ENCODE results near the gene FAM174C. TPM values are rescaled to one million over a fixed set of nuclear protein-coding genes. Genes with fewer than 3 reads are reported as not detected.

FAM174C gene
- total and polyA plus RNA-seq, 10 of the 15 experiments (the other 5 are each of a cell fraction or from before 2014, with no cell fraction given), result 0.89 to 94.6 (median 43.6) TPM

GRCh38 chr19:1265615-1266128, 9.7 kb upstream of the FAM174C start:
- H4K20me1 ChIP-seq (ENCODE audit: control insufficient read depth, insufficient read depth), result no peaks in the 10 kb centered on the region; the same call in 1 of the 2 replicates
- H3K27ac ChIP-seq (ENCODE audit: control insufficient read depth, insufficient read depth), result peak overlapping the region; percentile 38
- H3K9me3 ChIP-seq (replicated peaks; ENCODE audit: control insufficient read depth, insufficient read depth, low read length), result no peaks in the 10 kb centered on the region
- in situ Hi-C loops (cut with MboI) (loop anchor here (10.0 kb wide), 1 partner anchor 819 kb away; no protein-coding TSS in a partner anchor), intact Hi-C loops (cut with micrococcal nuclease; ENCODE audit: unreplicated experiment) (loop anchor here (1.0 kb wide), 2 partner anchors 16 to 21 kb away; no protein-coding TSS in a partner anchor)
- BruUV-seq (replicated peaks), result no TSS peak
- no peak overlapping the region; the same call in 1 of the 2 replicates for H2AFZ ChIP-seq (ENCODE audit: control insufficient read depth, low read depth, low read length)
- ATAC-seq (peak; percentile 0; the same call in 2 of the 3 replicates), FAIRE-seq (no peak), DNase-seq (ENCODE audit: low read depth, low spot score) (no peak)
- SMC1A ChIA-PET (ENCODE audit: uncharacterized antibody, unreplicated experiment), result interaction anchor here (1.5 to 7.3 kb wide), 2 partner anchors 12 to 22 kb away, joined by 14 to 172 read pairs; partner anchors contain the start of gene ATP5F1D
- H3K4me3 ChIP-seq, result peak overlapping the region; percentile 53; the same call in 1 of the 2 replicates
- H3K4me1 ChIP-seq (ENCODE audit: control insufficient read depth, insufficient read depth, low read length), result peaks cover 52% of the 10 kb centered on the region
- H3K4me2 ChIP-seq (ENCODE audit: control insufficient read depth, insufficient read depth), result peak overlapping the region; percentile 92
- peaks cover 32% of the 10 kb centered on the region for H3K79me2 ChIP-seq (ENCODE audit: control insufficient read depth, insufficient read depth, low read length)
- peak overlapping the region; percentile 15; the same call in 1 of the 2 replicates for H3K9ac ChIP-seq (ENCODE audit: control insufficient read depth, insufficient read depth, low read length)
- peaks cover 0 to 2% of the 10 kb centered on the region in 2 experiments; a peak in 1 of 4 replicates for H3K36me3 ChIP-seq (ENCODE audit: control insufficient read depth in 2 of 2, insufficient read depth in 2 of 2, low read length in 1 of 2)
- POLR2A ChIA-PET, result interaction anchor here (1.0 to 8.7 kb wide), 4 partner anchors 13 to 22 kb away, joined by 3 to 184 read pairs (median 15); partner anchors contain the start of gene ATP5F1D
- RAD21 ChIA-PET (ENCODE audit: unreplicated experiment), result interaction anchor here (1.2 to 5.1 kb wide), 6 partner anchors 10 to 199 kb away, joined by 3 to 336 read pairs (median 12); partner anchors contain the start of genes ARHGAP45, ATP5F1D and FAM174C
- no peaks in the 10 kb centered on the region for H3K27me3 ChIP-seq (replicated peaks in 1 of 2; ENCODE audit: control insufficient read depth in 2 of 2, insufficient read depth in 2 of 2, low read length in 1 of 2)
- 5% methylated on average over 20 of the region's 28 CpGs for WGBS (ENCODE audit: insufficient coverage, insufficient replicate concordance, low lambda C conversion rate, missing lambda C conversion rate)
- CTCF ChIA-PET, result interaction anchor here (1.1 to 7.2 kb wide), 5 partner anchors 12 to 98 kb away, joined by 4 to 363 read pairs (median 9); partner anchors contain the start of gene ATP5F1D
- TF ChIP-seq ESRRA (IDR thresholded peaks at IDR 0.05; ENCODE audit: low read length), result no peak
- no peak for TF ChIP-seq CBX5 (IDR thresholded peaks at IDR 0.05; ENCODE audit: low read depth)
- TF ChIP-seq MAX (IDR thresholded peaks at IDR 0.05; ENCODE audit: low read depth, low read length), result no peak
- TF ChIP-seq NFIC (IDR thresholded peaks at IDR 0.05; ENCODE audit: low read depth, low read length), result no peak
- no peak for TF ChIP-seq SIN3A (IDR thresholded peaks at IDR 0.05; ENCODE audit: low read depth, low read length)
- TF ChIP-seq POLR2A (IDR thresholded peaks at IDR 0.05; ENCODE audit: low read depth, low read length), result no peak; the same call in 1 of the 2 replicates
- TF ChIP-seq CTCF (IDR thresholded peaks at IDR 0.05 in 2 of 3, conservative IDR thresholded peaks at IDR 0.05 in 1 of 3; ENCODE audit: control insufficient read depth in 2 of 3, extremely low read depth in 1 of 3, insufficient read depth in 1 of 3, low read depth in 3 of 3, low read length in 3 of 3), result no peak
- TF ChIP-seq STAT3 (IDR thresholded peaks at IDR 0.05; ENCODE audit: low read depth, low read length), result no peak
- TF ChIP-seq WRNIP1 (IDR thresholded peaks at IDR 0.05; ENCODE audit: borderline replicate concordance, low read depth, low read length), result no peak
- no peak for TF ChIP-seq ATF7 (IDR thresholded peaks at IDR 0.05; ENCODE audit: low read depth)
- no peak for TF ChIP-seq SP1 (IDR thresholded peaks at IDR 0.05; ENCODE audit: low read depth, low read length)
- TF ChIP-seq EGR1 (IDR thresholded peaks at IDR 0.05; ENCODE audit: borderline replicate concordance in 1 of 2, low read depth in 2 of 2, low read length in 2 of 2), result no peak
- no peak for TF ChIP-seq CREM (IDR thresholded peaks at IDR 0.05; ENCODE audit: low read depth)
- TF ChIP-seq BHLHE40 (IDR thresholded peaks at IDR 0.05; ENCODE audit: borderline replicate concordance in 1 of 2, low read depth in 2 of 2, low read length in 1 of 2), result peak; percentile 13 to 61; a peak in 3 of 4 replicates
- TF ChIP-seq EED (IDR thresholded peaks at IDR 0.05; ENCODE audit: low read depth), result no peak
- no peak for TF ChIP-seq CHD4 (IDR thresholded peaks at IDR 0.05)
- TF ChIP-seq PKNOX1 (IDR thresholded peaks at IDR 0.05), result no peak
- no peak for TF ChIP-seq CBFB (IDR thresholded peaks at IDR 0.05; ENCODE audit: low read depth)
- no peak for TF ChIP-seq SUZ12 (IDR thresholded peaks at IDR 0.05; ENCODE audit: unreplicated experiment)
- no peak for TF ChIP-seq NFYA (IDR thresholded peaks at IDR 0.05; ENCODE audit: borderline replicate concordance, low read depth, low read length)
- no peak for TF ChIP-seq ATF3 (IDR thresholded peaks at IDR 0.05; ENCODE audit: borderline replicate concordance, extremely low read depth, low read depth, low read length)
- TF ChIP-seq MYB (IDR thresholded peaks at IDR 0.05; ENCODE audit: borderline replicate concordance, low read depth, low read length), result no peak

Measured in GM12878 (cell line).